NCI-H2029 treated with DMSO at 0.1 percent for 48 hours (cell line): ENCODE measurements around the gene SMURF2.
"Not testable (repeated sequence)": the region's sequence is repeated elsewhere in the genome, so short reads cannot be mapped to it uniquely, and the experiment has no call there.

Experiments
- DNase-seq: peaks from one replicate; lab custom pipeline; 2025; lab: John Stamatoyannopoulos, UW

Gene SMURF2

DNA sequence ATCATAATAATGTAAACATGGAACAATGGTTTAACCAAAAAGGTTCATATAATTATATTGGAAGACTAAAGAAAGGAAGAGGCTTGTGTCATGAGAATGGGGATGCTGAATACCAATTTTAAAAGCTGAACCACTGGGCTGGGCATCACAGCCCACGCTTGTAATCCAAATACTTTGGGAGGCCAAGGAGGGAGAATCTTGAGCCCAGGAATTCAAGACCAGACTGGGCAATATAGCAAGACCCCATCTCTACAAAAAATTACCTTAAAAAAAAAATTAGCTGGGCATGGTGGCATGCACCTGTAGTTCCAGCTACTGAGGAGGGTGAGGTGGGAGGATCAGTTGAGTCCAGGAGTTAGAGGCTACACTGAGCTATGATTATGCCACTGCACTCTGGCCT lies 65.1 kb downstream of the SMURF2 start:
- DNase-seq: no peak

DNA sequence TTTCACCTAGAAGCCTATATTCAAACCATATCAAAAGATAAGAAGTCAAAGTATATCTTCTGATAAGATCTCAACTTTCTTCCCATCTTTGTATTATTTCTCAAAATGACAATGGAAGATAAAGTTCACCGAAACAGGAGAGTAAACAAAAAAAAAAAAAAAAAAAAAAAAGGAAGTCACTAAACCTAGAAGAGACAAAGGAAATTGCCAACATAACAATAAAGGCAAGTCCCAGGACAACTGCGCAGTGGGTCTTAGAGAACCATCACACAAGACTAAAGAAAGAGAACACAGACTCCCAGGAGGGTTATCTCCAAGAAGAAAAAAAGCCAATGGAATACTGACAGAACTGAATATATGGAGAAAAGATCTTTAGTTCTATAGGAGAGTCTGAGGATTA lies 65.7 kb downstream of the SMURF2 start:
- no peak for DNase-seq

DNA sequence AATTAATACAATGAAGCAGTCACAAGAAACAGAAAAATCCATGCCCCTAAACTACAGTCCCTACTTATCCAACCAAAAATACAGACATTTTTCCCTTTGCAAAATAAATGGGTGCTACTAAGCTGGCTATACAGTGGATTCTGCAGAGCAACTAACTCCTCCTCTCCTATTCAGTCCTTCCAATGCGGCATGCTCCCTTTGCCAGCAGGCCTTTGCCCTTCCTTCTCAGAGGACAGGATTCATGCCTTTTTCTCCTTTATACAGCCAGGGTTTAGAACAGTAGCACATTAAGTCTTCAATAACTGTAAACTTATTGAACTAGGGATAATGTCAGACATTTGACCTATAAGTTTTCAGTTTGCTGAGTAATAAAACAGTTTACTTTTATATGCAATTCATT lies 70.2 kb downstream of the SMURF2 start:
- no peak for DNase-seq

DNA sequence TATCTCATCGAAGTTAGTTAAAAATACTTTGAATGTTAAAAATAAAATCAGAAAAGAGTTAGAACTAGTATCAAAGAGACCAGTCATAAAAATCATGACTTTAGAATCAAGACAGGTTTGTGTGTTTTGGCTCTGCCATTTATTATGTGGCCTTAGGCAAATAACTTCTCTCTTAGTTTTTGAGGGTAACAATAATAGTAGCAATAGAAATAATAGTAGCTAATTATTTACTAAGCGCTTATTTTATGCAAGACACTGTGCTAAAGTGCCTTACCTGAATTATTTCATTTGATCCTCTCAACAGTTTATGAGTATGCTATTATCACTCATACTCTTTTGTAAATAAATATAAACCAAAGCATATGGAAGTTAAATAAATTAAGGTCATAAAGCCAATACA lies 77.0 kb downstream of the SMURF2 start:
- DNase-seq: no peak

DNA sequence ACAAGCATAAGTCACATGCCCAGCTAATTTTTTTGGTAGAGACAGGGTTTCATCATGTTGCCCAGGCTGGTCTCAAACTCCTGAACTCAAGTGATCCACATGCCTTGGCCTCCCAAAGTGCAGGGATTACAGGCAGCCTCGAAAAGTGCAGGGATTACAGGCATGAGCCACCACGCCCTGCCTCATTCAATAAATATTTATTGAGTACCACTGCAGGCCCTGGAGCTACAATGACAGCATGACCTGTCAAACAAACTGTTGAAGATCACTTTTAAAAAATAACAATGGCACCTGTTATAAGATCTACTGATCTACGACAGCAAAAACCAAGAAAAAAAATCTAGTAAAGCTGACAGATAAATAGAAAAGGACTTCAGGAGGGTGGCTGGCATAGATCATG lies 79.1 kb downstream of the SMURF2 start:
- DNase-seq: no peak

DNA sequence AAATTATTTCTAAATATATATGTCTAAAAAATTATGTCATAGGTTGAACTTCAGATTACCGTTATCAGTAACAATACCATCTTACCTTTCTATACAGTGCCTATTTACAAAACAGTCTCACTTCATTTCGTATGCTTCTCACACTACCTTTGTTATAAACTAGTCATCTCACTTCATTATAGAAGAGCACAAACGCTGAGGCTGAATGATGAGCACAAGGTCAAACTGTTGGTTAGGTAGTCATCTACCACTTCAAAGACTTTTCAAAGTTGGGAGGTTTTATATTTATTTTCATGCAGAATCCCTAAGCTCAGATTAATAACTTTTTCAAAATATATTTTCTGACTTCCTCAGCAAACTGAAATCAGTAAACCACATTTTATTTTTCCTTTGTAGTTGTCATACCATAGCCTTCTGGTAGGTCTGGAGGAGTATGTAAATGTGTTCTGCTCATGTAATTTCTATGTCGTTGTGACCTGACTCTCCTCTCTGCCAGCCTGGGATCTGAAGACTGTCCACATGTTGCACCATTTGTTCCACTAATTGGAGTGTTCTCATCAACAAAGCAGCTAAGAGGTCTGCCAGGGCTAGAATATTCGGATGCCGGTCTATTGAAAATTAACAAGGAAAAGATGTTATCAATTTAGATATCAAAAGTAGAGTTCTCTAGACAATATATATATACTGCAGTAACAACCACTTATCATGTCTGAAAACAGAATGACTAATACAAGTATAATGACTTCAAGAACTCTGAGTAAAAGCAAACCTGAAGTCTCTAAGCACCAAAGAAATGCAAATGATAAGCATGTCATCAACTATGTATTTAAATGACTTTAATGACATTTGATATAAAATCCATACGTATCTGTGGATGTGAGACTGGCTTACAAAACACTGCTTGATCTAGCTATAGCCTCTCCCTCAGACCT lies 81.5 kb downstream of the SMURF2 start:
- no peak for DNase-seq

DNA sequence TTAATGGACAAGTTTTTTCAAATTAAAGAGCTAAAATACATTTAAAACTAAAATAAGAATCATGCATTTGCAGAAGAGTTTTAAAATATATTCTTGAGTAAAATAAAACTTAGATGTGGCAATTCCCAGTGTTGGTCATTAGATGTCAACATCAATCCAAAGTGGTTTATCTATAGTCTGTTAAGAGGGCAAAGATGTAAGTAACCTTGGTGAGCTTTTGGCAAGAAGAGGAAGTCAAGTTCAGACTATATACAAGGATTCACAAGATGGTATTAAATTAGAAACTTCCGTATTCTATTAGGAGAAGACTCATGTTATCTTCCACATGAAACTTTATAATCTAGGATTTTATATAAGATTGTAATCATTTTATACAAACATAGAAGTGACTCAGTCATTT lies 82.2 kb downstream of the SMURF2 start:
- DNase-seq: no peak

DNA sequence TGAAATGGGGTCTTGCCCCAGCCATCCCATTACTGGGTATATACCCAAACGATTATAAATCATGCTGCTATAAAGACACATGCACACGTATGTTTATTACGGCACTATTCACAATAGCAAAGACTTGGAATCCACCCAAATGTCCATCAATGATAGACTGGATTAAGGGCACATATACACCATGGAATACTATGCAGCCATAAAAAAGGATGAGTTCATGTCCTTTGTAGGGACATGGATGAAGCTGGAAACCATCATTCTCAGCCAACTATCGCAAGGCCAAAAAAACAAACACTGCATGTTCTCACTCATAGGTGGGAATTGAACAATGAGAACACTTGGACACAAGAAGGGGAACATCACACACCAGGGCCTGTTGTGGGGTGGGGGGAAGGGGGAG lies 85.1 kb downstream of the SMURF2 start:
- not testable (repeated sequence) for DNase-seq

DNA sequence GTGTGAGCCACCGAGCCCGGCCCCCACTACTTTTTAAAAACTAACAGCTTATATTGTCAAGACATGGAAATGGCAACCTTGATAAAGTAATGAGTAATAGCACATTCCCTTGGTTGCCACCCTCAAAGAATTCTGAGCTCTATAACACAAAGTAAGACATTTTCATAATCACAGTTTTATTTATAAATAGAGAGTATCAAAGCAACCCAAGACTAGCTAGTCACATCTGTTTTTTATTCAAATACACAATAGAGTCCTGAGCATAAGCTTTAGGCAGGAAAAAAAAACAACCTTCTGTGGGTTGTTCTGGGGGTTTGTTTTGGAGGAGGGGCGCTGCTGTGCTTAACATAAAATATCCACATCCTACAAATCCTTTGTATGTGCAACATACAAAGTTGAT lies 86.7 kb downstream of the SMURF2 start:
- DNase-seq: no peak

DNA sequence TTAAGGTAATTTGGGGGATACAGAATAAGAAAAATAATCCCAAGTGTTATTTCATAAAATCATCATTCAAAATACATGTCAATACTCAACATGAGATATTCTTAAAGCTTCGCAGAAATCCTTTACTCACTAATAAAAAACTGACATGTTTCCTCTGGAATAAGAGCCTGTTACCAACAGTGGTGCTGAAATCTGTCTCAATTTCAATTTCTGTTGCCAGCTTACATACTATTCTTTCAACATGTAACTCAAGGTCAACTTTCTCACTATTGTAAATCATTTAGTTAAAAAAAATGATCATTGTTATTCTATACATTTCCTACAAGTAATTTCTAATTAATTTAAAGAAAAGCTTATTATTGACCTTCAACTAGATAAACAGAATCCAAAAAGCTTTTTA lies 87.5 kb downstream of the SMURF2 start:
- no peak for DNase-seq

DNA sequence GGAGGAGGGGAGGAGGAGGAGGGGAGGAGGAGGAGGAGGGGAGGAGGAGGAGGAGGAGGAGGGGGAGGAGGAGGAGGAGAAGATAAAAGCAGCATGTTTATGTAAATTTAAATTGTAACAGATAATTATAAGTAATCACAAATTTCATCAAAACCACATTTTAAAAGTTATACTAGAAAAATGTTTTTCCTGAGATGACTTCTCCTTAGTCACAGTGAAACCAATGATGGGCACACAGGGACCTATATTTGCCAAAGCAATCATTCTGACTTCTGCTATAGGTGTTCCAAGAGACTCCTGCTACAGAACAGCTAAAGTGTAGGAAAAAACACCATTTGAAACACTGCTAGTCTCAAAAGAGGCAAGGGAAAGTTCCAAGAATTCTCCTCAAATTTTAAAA lies 88.9 kb downstream of the SMURF2 start:
- DNase-seq: no peak

DNA sequence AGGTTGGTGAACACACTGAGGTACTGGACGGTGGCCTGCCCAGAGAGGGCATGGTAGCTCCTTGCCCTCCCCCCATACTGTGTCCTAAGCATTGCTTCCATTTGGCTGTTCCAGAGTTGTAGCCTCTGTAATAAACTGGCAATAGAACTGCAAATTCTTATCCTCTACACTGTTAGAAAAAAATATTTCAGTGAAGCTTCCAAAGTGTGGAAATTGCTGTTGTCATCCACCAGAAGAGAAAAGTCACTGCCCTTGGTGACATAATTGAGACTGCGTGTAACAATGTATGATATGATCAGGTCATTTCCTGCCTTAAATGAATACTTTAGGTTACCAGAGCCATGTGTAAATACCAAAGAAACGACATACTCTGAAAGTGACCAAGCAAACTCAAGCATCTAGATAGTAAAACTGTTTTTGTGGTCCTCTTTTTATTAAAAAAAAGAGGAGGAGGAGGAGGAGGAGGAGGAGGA lies 89.4 kb downstream of the SMURF2 start:
- no peak for DNase-seq

DNA sequence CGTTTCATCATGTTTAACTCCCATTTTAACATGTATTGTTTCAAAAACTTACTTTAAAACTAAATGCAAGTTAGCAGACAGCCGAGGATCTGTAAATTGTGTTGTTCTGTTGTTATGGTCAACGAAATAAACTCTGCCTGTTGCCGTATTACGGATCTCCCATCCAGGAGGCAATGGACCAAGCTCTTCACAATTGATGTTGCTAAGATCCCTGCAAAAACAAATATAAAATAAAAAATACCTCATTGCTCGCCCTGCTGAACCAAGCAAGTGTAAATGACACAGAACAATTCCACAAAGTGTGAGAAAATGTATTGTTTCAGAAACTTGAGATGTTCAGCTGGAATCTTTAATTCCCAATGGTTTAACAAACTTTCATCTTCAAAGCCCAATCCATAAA lies 90.4 kb downstream of the SMURF2 start:
- no peak for DNase-seq

DNA sequence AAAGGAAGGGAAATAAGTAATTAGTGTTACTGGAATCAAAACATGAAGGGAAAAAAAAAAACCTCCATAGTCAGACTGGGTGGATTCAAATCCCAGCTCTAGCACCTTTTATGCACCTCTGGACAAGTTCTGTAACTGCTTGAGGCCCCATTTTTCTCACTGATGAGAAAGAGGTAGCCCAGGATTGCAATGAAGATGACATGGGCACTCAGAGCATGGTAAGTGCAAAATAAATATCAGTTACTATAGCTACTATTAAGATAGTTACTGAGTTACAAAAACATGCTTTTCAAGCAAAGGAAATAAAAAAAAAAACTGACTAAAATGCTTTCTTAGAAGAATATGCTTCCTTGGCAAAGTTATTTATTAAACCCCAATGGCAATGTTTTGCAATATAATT lies 96.5 kb downstream of the SMURF2 start:
- no peak for DNase-seq

DNA sequence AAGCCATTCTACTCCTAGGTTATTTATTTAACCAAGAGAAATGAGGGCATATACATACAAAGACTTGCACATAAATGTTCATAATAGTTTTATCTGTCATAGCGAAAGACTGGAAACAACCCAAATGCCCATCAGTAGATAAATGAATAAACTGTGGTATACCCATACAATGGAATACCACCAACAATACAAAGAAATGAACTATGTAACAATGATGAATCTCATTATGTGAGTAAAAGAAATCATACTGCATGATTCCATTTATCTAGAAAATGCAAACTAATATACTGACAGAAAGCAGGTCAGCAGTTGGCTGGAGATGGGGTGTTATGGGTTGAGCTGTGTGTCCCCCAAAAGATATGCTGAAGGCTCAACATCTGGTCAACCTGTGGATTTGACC lies 98.0 kb downstream of the SMURF2 start:
- DNase-seq: no peak

DNA sequence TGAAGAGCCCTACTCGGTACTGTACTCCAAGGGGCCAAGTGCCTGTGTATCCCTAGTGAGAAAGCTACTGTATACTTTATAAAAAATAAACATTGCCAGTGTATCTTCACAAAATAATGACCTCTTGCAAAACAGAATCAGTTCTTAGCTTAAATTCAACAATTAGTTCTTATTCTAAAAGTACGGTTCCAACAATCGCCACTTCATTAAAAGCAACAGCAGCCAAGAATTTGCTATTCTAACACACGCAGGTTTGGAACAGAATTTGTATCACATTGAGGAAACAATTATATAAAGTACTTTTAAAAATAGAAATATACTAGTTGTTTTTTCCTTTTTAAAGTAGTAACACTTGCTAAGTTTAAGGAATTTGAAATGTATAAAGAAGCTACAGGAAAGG lies 106.8 kb downstream of the SMURF2 start:
- no peak for DNase-seq

DNA sequence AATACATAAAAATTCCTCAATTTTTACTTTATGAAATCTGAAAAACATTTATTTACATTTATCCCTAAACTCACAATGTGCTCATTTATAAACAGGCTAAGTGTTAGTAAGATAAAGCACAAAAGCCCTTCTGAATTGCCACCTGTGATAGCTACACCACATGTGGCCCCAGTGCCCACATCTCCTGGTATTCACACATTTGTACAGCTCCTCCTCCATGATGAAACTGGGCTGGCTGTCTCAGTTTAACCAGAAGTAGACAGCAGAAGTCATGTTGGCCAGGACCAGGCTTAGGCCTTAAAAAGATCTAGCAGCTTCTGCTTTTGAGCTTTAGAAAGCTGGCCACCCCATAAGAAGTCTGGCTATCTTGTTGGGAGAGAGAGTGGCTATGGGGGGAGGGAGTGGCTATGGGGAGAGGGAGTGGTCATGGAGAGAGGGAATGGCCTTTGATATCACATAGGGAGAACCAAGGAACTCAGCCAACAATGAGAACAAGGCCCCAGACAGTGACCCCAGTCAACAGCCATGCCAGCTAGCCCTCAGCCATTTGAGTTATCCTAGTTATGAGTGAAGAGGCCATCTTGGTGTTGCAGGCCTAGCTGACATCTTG lies 108.0 kb downstream of the SMURF2 start:
- no peak for DNase-seq

DNA sequence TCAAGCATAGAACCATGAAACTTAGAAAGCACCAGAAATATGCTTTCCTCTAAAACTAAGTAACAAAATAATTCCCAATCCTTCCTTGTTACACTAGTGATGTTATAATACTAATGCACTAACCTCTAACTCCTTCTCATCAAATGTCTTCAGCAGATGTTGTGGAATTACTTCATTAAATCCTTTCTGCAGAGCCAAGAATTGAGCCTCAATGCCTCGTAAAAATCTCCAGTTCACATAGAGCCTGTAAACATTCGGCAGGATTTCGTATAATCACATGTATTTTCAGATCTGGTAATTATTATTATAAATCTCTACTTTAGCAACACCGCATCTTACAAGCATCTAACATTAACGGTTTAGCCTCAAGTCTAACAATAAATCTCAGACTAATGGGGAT lies 110.6 kb downstream of the SMURF2 start:
- no peak for DNase-seq

DNA sequence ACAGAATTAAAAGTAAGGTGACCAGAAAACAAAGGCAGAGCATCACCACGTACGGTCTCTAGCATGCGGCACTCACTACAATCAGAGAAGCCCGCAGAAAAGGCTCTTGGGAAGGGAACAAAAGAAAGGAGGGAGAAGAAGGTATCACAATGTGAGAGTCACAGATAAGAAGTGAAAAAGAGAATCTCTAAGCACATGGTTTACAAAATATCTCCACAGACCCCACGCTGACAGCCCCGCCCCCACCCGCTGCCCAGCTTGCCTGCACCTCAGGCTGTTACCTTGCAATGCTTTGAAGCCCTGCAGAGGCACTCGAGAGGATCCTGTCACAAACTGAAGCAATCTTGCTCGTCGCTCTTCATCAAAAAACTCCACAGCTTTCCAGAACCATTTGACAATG lies 114.8 kb downstream of the SMURF2 start:
- DNase-seq: no peak

DNA sequence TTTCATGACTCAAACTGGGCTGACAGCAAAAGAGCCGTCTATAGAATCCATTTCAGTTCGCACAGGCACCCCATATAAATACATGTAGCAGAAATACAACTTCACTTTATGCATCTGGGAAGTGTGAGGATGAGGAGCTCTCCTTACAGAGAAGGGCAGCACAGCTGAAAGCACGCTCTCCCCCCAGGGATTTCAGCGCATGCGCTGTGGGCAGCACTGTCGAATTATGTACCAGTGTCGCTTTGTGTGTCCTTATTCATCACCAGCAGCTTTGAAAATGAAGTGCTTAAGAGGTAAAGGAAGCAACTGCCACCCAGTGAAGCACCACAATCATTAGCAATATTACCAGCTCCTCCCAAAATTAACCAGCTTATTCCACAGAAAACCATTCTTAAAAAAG lies 115.4 kb downstream of the SMURF2 start:
- DNase-seq: no peak

DNA sequence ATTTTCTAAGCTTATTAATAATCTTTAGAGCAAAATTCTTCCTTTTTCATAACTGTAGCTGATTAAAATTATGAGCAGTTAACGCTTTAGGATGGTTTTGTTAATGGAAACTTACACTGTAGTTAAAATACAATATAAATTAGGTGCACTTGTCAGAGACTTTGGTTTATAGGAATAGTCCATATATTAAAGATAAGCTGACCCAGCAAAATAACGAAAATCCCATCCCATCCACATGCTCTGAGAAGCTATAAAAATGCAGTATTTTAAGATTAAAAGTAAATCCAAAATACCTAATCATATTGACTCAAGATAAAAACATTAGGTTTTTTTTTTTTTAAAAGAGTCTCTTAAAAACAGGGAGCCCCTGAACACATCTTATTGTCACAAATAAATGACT lies 117.4 kb downstream of the SMURF2 start:
- DNase-seq: no peak

DNA sequence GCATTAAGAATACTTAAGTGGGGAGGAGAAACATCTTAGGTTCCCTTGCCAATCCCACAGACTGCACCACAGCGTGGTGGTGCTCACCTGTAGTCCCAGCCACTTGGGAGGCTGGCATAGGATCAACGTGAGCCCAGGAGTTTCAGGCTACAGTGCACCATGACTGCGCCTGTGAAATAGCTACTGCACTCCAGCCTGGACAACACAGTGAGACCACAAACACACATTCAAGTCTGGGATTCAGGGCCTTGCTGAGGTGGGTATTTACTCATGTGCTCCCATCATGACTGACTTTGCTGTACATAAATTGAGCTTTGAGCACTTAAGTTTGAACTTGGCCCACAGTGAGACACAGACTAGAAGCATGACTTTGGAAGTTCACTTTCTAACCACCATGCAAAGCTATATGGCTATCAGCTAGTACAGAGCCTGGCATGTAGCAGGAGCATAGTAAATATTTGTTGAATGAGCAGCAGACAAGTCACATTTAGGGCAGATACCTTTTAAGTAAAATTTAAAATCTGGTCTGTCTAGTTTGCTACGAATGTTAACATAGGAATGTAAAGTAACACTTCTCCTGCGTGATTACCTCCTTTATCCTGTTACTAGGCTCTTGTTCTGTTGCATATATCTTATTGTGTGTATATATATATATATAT lies 121.9 kb downstream of the SMURF2 start:
- no peak for DNase-seq

DNA sequence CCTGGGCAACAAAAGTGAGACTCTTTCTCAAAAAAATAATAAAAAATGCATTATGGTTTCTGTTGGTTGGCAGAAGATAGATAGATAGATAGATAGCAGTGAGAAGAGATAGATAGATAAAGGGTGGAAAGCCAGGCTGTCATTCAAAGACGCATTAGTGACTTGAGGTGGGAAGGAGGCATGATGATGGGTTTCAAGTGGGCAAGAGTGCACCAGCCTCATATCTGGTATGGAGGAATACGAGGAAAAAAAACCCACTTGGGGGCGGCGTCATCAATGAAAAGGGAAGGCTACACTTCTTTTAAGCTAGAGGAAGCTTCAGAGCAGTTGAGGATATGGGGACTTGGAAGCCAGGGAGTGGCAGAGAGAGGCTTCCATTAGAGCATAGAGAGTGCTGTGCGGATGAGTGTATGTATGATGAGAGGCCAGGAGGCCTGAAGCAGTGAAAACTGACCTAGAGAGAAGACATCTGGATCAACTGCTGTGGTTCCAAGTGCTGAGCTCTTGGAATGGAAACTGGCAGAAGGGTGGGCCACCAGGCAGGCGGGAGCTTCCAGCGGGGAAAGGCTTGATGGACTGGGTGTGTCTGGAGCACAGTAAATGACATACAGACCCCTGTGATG lies 123.5 kb downstream of the SMURF2 start:
- no peak for DNase-seq
